RWPE2 (cell line): Measurements from ENCODE around the gene CTNND2.

ENCODE experiments used
- ATAC-seq: fragments of 200-7000 bp; cut with Tn5 transposase; 3 replicates; pipeline ENCODE4 v1.9.1; 2021; ENCODE audit warnings: low read depth
- DNase-seq: peaks from one replicate; pipeline ENCODE4 v3.0.0-alpha.2; 2020; ENCODE audit warnings: low spot score
- H3K27ac ChIP-seq: fragments of 450-650 bp; 2 replicates; pipeline ENCODE4 v1.5.1; 2017; ENCODE audit warnings: mild to moderate bottlenecking; ENCODE audit not compliant: poor library complexity, severe bottlenecking
- H3K27me3 ChIP-seq: fragments of 250-450 bp; sonication (Bioruptor Pico); 2 replicates; pipeline ENCODE4 v1.5.1; 2021; ENCODE audit warnings: mild to moderate bottlenecking, moderate library complexity; ENCODE audit not compliant: insufficient read depth, poor library complexity, severe bottlenecking
- H3K36me3 ChIP-seq: fragments of 250-450 bp; sonication (Bioruptor Pico); 2 replicates; pipeline ENCODE4 v1.5.1; 2020; ENCODE audit warnings: low read depth, mild to moderate bottlenecking, moderate library complexity
- H3K4me1 ChIP-seq: fragments of 250-450 bp; sonication (Bioruptor Pico); 2 replicates; pipeline ENCODE4 v1.5.1; 2021; ENCODE audit warnings: mild to moderate bottlenecking, moderate library complexity; ENCODE audit not compliant: insufficient read depth, poor library complexity, severe bottlenecking
- H3K4me3 ChIP-seq: fragments of 250-450 bp; sonication (Bioruptor Pico); 2 replicates; pipeline ENCODE4 v1.5.1; 2021; ENCODE audit warnings: mild to moderate bottlenecking, moderate library complexity; ENCODE audit not compliant: severe bottlenecking
- H3K9me3 ChIP-seq: fragments of 250-450 bp; sonication (Bioruptor Pico); 2 replicates; pipeline ENCODE4 v1.5.1; 2021; ENCODE audit warnings: mild to moderate bottlenecking, moderate library complexity; ENCODE audit not compliant: severe bottlenecking
- CTCF ChIP-seq: fragments of 450-650 bp; IDR thresholded peaks from one replicate; pipeline ENCODE4 v1.5.1; 2017; ENCODE audit warnings: mild to moderate bottlenecking, moderate library complexity; ENCODE audit not compliant: poor library complexity, severe bottlenecking

Gene CTNND2

GRCh38 chr5:11733840-11734192 lies 170.4 kb downstream of the CTNND2 start:
- no peak for TF ChIP-seq CTCF
- H3K27ac ChIP-seq = no peak overlapping the region
- no peak overlapping the region for H3K4me3 ChIP-seq
- H3K36me3 ChIP-seq = no peaks in the 10 kb centered on the region
- no peaks in the 10 kb centered on the region for H3K27me3 ChIP-seq
- no peaks in the 10 kb centered on the region for H3K4me1 ChIP-seq
- H3K9me3 ChIP-seq = no peaks in the 10 kb centered on the region
- ATAC-seq = no peak
- DNase-seq = no peak

GRCh38 chr5:11733185-11733839 lies 170.9 kb downstream of the CTNND2 start:
- Histone ChIP-seq H3K27me3 (no peaks in the 10 kb centered on the region), H3K4me1 (no peaks in the 10 kb centered on the region), H3K27ac (no peak overlapping the region), H3K36me3 (no peaks in the 10 kb centered on the region), H3K4me3 (no peak overlapping the region), H3K9me3 (no peaks in the 10 kb centered on the region)
- TF ChIP-seq CTCF = no peak
- ATAC-seq (no peak), DNase-seq (no peak)

GRCh38 chr5:11724940-11725339 lies 179.3 kb downstream of the CTNND2 start:
- no peaks in the 10 kb centered on the region for H3K9me3 ChIP-seq
- H3K4me1 ChIP-seq = no peaks in the 10 kb centered on the region
- no peak for TF ChIP-seq CTCF
- H3K27ac ChIP-seq = no peak overlapping the region
- ATAC-seq = no peak
- no peaks in the 10 kb centered on the region for H3K36me3 ChIP-seq
- no peak overlapping the region for H3K4me3 ChIP-seq
- peaks cover 4% of the 10 kb centered on the region for H3K27me3 ChIP-seq
- no peak for DNase-seq

GRCh38 chr5:11719888-11720481 lies 184.3 kb downstream of the CTNND2 start:
- Histone ChIP-seq H3K36me3 (no peaks in the 10 kb centered on the region), H3K4me3 (no peak overlapping the region), H3K27me3 (no peaks in the 10 kb centered on the region), H3K9me3 (no peaks in the 10 kb centered on the region), H3K4me1 (no peaks in the 10 kb centered on the region), H3K27ac (no peak overlapping the region)
- TF ChIP-seq CTCF = peak; percentile 71
- peak; percentile 58; the same call in 2 of the 3 replicates for ATAC-seq
- no peak for DNase-seq
